Transverse colon (tissue), 4 donors: ENCODE results near the gene TBL1Y. TPM values are rescaled to one million over a fixed set of nuclear protein-coding genes. Genes with fewer than 3 reads are reported as not detected.

ENCODE experiments used
- DNase-seq: peaks from one replicate; pipeline ENCODE4 v3.0.0-alpha.2; 2019
- H3K27ac ChIP-seq, 4 donors: fragments of 200-600 bp; sonication (generic); 2 replicates each; pipeline ENCODE4 v1.5.1; 2016 to 2018; ENCODE audit warnings: inconsistent platforms in 4 of 4
- H3K27me3 ChIP-seq: fragments of 200-600 bp; sonication (generic); 2 replicates; pipeline ENCODE4 v1.5.1; 2017; ENCODE audit warnings: inconsistent platforms
- H3K36me3 ChIP-seq, 4 donors: fragments of 200-600 bp; sonication (generic); 2 replicates each; pipeline ENCODE4 v1.5.1; 2017 to 2019; ENCODE audit warnings: inconsistent platforms in 4 of 4
- H3K4me1 ChIP-seq, 4 donors: fragments of 200-600 bp; sonication (generic); 2 replicates each; pipeline ENCODE4 v1.5.1; 2017 to 2020; ENCODE audit warnings: inconsistent platforms in 4 of 4
- H3K4me3 ChIP-seq, 4 donors: fragments of 200-600 bp; sonication (generic); 1 replicate in 1 of 4; 2 replicates in 3 of 4; pipeline versions ENCODE4 v1.5.1 to v1.6.1; 2017 to 2019; ENCODE audit warnings: inconsistent platforms in 4 of 4
- H3K9me3 ChIP-seq, 2 donors: fragments of 200-600 bp; sonication (generic); 2 replicates each; pipeline ENCODE4 v1.5.1; 2017 to 2019; ENCODE audit warnings: inconsistent platforms in 2 of 2
- CTCF ChIP-seq, 5 experiments: fragments of 200-600 bp in 3 of 5; fragments of 450-650 bp in 2 of 5; sonication (generic) in 3 of 5; IDR thresholded peaks; 1 replicate in 2 of 5; 2 replicates in 3 of 5; pipeline ENCODE4 v1.5.1; 2016 to 2017; ENCODE audit warnings: antibody characterized with exemption in 5 of 5, inconsistent platforms in 3 of 5, mild to moderate bottlenecking in 2 of 5, moderate library complexity in 1 of 5
- EP300 ChIP-seq: sonication (generic); formaldehyde crosslinking; IDR thresholded peaks from one replicate; pipeline ENCODE4 v1.6.1; 2017; ENCODE audit warnings: antibody characterized with exemption, low read depth
- POLR2A ChIP-seq: fragments of 450-650 bp; IDR thresholded peaks from one replicate; pipeline ENCODE4 v1.6.1; 2016; ENCODE audit warnings: antibody characterized with exemption, mild to moderate bottlenecking, moderate library complexity
- POLR2AphosphoS5 ChIP-seq, 3 donors: sonication (generic); formaldehyde crosslinking; IDR thresholded peaks; one replicate each; pipeline ENCODE4 v1.6.1; 2016; ENCODE audit warnings: antibody characterized with exemption in 3 of 3
- WGBS, 2 donors: methylation state at CpG; one replicate each; pipeline ENCODE4 v1.1.5; 2018; ENCODE audit warnings: low coverage in 1 of 2; 5-methylcytosine and 5-hydroxymethylcytosine counted together
- in situ Hi-C, 4 donors: fragments of 200-750 bp; cut with MboI; loops; one replicate each; pipeline versions ENCODE4 v1.15.0 to v1.15.1; 2017; ENCODE audit warnings: low sequenced_read_pairs in 3 of 4, low pct_ligation_motif_present in 1 of 4, low pct_unique_long_range_greater_than_20kb in 1 of 4
- intact Hi-C: fragments of 100-400 bp; cut with DNase I; formaldehyde crosslinking; loops from one replicate; pipeline ENCODE4 v1.15.1; 2023; ENCODE audit warnings: low total_unique reads
- total RNA-seq, 4 donors: library from RNA; depleted of rRNA; stranded (reverse); fragments of >200 nt; gene quantifications; one replicate each; pipeline ENCODE4 v1.1.0, GENCODE V29; 2016

Gene TBL1Y
- total RNA-seq, 4 donors from 2014 or later: 0.68 TPM; not detected in 3

GRCh38 chrY:6972271-6972887 lies 61.9 kb downstream of the TBL1Y start:
- TF ChIP-seq EP300 (no peak), POLR2A (no peak), CTCF (IDR thresholded peaks at IDR 0.05) (no peak), POLR2AphosphoS5 (IDR thresholded peaks at IDR 0.05) (no peak)
- Histone ChIP-seq H3K4me3 (no peak overlapping the region), H3K9me3 (no peaks in the 10 kb centered on the region), H3K27ac (no peak overlapping the region), H3K36me3 (no peaks in the 10 kb centered on the region), H3K4me1 (no peaks in the 10 kb centered on the region), H3K27me3 (no peaks in the 10 kb centered on the region)
- WGBS, 2 donors: no CpG with 5 or more reads among the region's 4 CpGs
- DNase-seq: no peak
- intact Hi-C loops (no loop called here), in situ Hi-C loops (no loop called here)

- Histone ChIP-seq H3K4me1 (no peaks in the 10 kb centered on the region), H3K36me3 (no peaks in the 10 kb centered on the region), H3K9me3 (no peaks in the 10 kb centered on the region), H3K27ac (no peak overlapping the region), H3K4me3 (no peak overlapping the region), H3K27me3 (no peaks in the 10 kb centered on the region)
- in situ Hi-C loops: no loop called here
- no peak for DNase-seq
- intact Hi-C loops: no loop called here
- WGBS, 2 donors: 80% methylated on average over 2 of the region's 4 CpGs; no CpG with 5 or more reads in 1 of the 2 donors
- TF ChIP-seq EP300: no peak
- TF ChIP-seq POLR2A: no peak
- TF ChIP-seq POLR2AphosphoS5 (IDR thresholded peaks at IDR 0.05): no peak
Observed at GRCh38 chrY:6974971-6975370, 64.5 kb downstream of the TBL1Y start.

GRCh38 chrY:6977783-6978182 lies 67.3 kb downstream of the TBL1Y start:
- DNase-seq: no peak
- Histone ChIP-seq H3K9me3 (no peaks in the 10 kb centered on the region), H3K27ac (no peak overlapping the region), H3K4me3 (no peak overlapping the region), H3K4me1 (no peaks in the 10 kb centered on the region), H3K27me3 (no peaks in the 10 kb centered on the region), H3K36me3 (no peaks in the 10 kb centered on the region)
- intact Hi-C loops (no loop called here), in situ Hi-C loops (no loop called here)
- TF ChIP-seq CTCF (IDR thresholded peaks at IDR 0.05): no peak
- no peak for TF ChIP-seq POLR2AphosphoS5 (IDR thresholded peaks at IDR 0.05)
- no peak for TF ChIP-seq POLR2A
- no peak for TF ChIP-seq EP300
- 100% methylated on average over 3 of the region's 5 CpGs; no CpG with 5 or more reads in 1 of the 2 donors for WGBS, 2 donors

GRCh38 chrY:6983221-6983620 lies 72.7 kb downstream of the TBL1Y start:
- H3K36me3 ChIP-seq: no peaks in the 10 kb centered on the region
- no peak overlapping the region for H3K4me3 ChIP-seq
- H3K27me3 ChIP-seq: no peaks in the 10 kb centered on the region
- in situ Hi-C loops (no loop called here), intact Hi-C loops (no loop called here)
- no peak overlapping the region for H3K27ac ChIP-seq
- 93% methylated on average over 2 of the region's 3 CpGs; no CpG with 5 or more reads in 1 of the 2 donors for WGBS, 2 donors
- no peaks in the 10 kb centered on the region for H3K9me3 ChIP-seq
- TF ChIP-seq POLR2AphosphoS5 (IDR thresholded peaks at IDR 0.05): no peak
- TF ChIP-seq POLR2A: no peak
- TF ChIP-seq EP300: no peak
- no peak for TF ChIP-seq CTCF (IDR thresholded peaks at IDR 0.05)
- DNase-seq: no peak
- no peaks in the 10 kb centered on the region for H3K4me1 ChIP-seq

GRCh38 chrY:6987811-6988210 lies 77.3 kb downstream of the TBL1Y start:
- Histone ChIP-seq H3K36me3 (no peaks in the 10 kb centered on the region), H3K27ac (no peak overlapping the region), H3K4me3 (no peak overlapping the region), H3K4me1 (no peaks in the 10 kb centered on the region), H3K27me3 (no peaks in the 10 kb centered on the region), H3K9me3 (no peaks in the 10 kb centered on the region)
- intact Hi-C loops (no loop called here), in situ Hi-C loops (no loop called here)
- TF ChIP-seq EP300 (no peak), POLR2AphosphoS5 (IDR thresholded peaks at IDR 0.05) (no peak), POLR2A (no peak), CTCF (IDR thresholded peaks at IDR 0.05) (no peak)
- no CpG with 5 or more reads among the region's 1 CpG for WGBS, 2 donors
- DNase-seq: no peak
